Astrocyte (in vitro differentiated cells and primary cell): Measurements from ENCODE around the gene CIDEB. TPM values are rescaled to one million over a fixed set of nuclear protein-coding genes. Genes with fewer than 3 reads are reported as not detected.

Experiments used
- DNase-seq: peaks from one replicate; pipeline ENCODE4 v3.0.0-alpha.2; 2010; ENCODE audit warnings: low read depth
- FAIRE-seq: peaks from 2 replicates; lab custom pipeline; 2011; peaks lifted over from hg19 to GRCh38; lab: Jason Lieb, UNC
- H2AFZ ChIP-seq: 2 replicates; pipeline ENCODE4 v1.6.0; 2012; ENCODE audit warnings: low read depth, low read length, inconsistent platforms
- H3K27ac ChIP-seq: 2 replicates; pipeline ENCODE4 v1.5.1; 2011; ENCODE audit warnings: low read depth, low read length, inconsistent platforms
- H3K27me3 ChIP-seq: 2 replicates; pipeline ENCODE4 v1.6.0; 2011; ENCODE audit warnings: low read length, inconsistent platforms; ENCODE audit not compliant: insufficient read depth
- H3K36me3 ChIP-seq: 2 replicates; pipeline ENCODE4 v1.5.1; 2011; ENCODE audit warnings: low read length, inconsistent platforms; ENCODE audit not compliant: insufficient read depth
- H3K4me1 ChIP-seq: 2 replicates; pipeline ENCODE4 v1.5.1; 2011; ENCODE audit warnings: low read length, inconsistent platforms; ENCODE audit not compliant: insufficient read depth
- H3K4me2 ChIP-seq: 2 replicates; pipeline ENCODE4 v1.6.0; 2012; ENCODE audit warnings: low read length, inconsistent platforms
- H3K4me3 ChIP-seq: 2 replicates; pipeline ENCODE4 v1.5.1; 2011; ENCODE audit warnings: low read depth, mild to moderate bottlenecking, low read length, inconsistent platforms; ENCODE audit not compliant: insufficient read depth
- H3K79me2 ChIP-seq: 2 replicates; pipeline ENCODE4 v1.6.0; 2012; ENCODE audit warnings: mild to moderate bottlenecking, low read length, inconsistent platforms; ENCODE audit not compliant: insufficient read depth
- H3K9ac ChIP-seq: 2 replicates; pipeline ENCODE4 v1.6.0; 2012; ENCODE audit warnings: mild to moderate bottlenecking, low read length, inconsistent platforms
- H3K9me3 ChIP-seq: 2 replicates; pipeline ENCODE4 v1.5.1; 2012; ENCODE audit warnings: low read depth, mild to moderate bottlenecking, low read length, inconsistent platforms; ENCODE audit not compliant: insufficient read depth
- H4K20me1 ChIP-seq: 2 replicates; pipeline ENCODE4 v1.6.0; 2012; ENCODE audit warnings: low read length, inconsistent platforms; ENCODE audit not compliant: insufficient read depth
- H3K27ac Mint-ChIP-seq: one replicate; pipeline ENCODE4 v1.8.0; 2021; ENCODE audit warnings: mild to moderate bottlenecking, mixed read lengths; ENCODE audit not compliant: unreplicated experiment
- H3K27me3 Mint-ChIP-seq: one replicate; pipeline ENCODE4 v1.8.0; 2021; ENCODE audit warnings: low read depth, mixed read lengths; ENCODE audit not compliant: unreplicated experiment
- H3K36me3 Mint-ChIP-seq: one replicate; pipeline ENCODE4 v1.8.0; 2021; ENCODE audit warnings: low read depth, mixed read lengths; ENCODE audit not compliant: unreplicated experiment
- H3K4me1 Mint-ChIP-seq: one replicate; pipeline ENCODE4 v1.8.0; 2021; ENCODE audit warnings: low read depth, mixed read lengths; ENCODE audit not compliant: unreplicated experiment
- H3K4me3 Mint-ChIP-seq: one replicate; pipeline ENCODE4 v1.8.0; 2021; ENCODE audit warnings: mild to moderate bottlenecking, moderate library complexity, mixed read lengths; ENCODE audit not compliant: unreplicated experiment
- H3K9me3 Mint-ChIP-seq: one replicate; pipeline ENCODE4 v1.8.0; 2021; ENCODE audit warnings: mild to moderate bottlenecking, mixed read lengths; ENCODE audit not compliant: unreplicated experiment
- EZH2 ChIP-seq: IDR thresholded peaks from 2 replicates; pipeline ENCODE4 v1.6.1; 2012; ENCODE audit warnings: mild to moderate bottlenecking, low read length, inconsistent platforms; ENCODE audit not compliant: insufficient read depth
- total RNA-seq: library from RNA; stranded (reverse); gene quantifications from 2 replicates; pipeline ENCODE4 v1.2.1, GENCODE V29; 2021
- TF ChIP-seq, protein P1 (sequence below): IDR thresholded peaks from 2 replicates; pipeline ENCODE4 v1.5.1; 2011; ENCODE audit warnings: low read depth, mild to moderate bottlenecking, inconsistent platforms, low read length, moderate library complexity; ENCODE audit not compliant: insufficient read depth

Gene CIDEB
- total RNA-seq, 1 donor from 2014 or later: not detected

DNA sequence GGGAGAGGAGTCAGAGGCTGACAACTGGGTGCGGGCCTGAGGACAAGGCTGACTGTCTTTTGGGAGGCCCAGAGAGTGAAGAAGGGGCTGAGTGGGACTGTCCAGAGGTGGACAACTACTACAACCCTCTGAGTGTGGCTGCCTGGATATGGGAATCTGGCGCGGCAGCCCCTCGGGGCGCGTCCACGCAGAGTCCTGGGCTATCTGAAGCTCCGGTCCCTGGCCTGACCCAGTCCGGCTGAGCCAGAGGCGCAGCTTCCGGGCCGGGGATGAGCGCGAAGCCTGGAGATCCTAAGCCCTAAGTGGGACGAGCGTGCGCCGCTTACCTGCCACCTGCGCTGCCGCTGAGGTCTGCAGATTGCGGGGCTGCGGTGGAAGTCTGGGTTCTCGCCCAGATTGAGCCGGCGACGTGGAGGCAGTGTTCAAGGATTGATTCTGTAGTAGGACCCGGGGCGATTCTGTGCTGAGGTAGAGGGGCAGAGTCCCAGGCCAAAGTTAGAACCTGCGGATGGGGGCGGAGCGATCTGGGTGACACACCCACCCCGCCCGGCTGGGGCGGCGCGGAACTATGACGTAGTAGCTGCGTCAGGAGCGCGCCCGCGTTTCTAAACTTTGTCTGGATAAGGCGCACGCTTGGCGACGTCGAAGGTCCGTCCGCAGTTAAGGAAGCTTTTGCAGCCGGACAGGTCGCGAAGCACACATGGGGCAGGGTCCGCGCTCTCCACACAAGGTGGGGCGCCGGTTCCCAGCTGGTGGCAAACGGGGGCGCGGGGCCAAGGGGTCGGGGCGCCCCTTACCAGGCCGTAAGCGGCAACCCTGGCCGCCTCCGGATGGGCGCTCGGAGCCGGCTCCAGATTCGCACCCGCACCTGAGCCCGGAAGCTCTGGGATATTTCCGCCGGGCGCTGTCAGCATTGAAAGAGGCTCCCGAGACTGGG, 8.3 kb downstream of the CIDEB start, which contains the start of the genes DHRS1 and NOP9:
Gene DHRS1, minus strand, starts transcription at position 526 of the 937 bp plus-strand sequence. CDS start 674 bp downstream, outside the sequence.
Gene NOP9, plus strand, starts transcription at position 596 of the 937 bp plus-strand sequence. Its CDS starts 105 bp downstream, at position 701.
- H3K4me3 ChIP-seq: peak within 1 kb of the TSS; percentile 95
- H3K9me3 ChIP-seq: no peaks in the 10 kb centered on the region
- peak within 1 kb of the TSS; percentile 93 for H3K9ac ChIP-seq
- peak within 1 kb of the TSS; percentile 94 for H3K4me3 Mint-ChIP-seq
- H3K27me3 Mint-ChIP-seq: no peaks in the 10 kb centered on the region
- peaks cover 23% of the 10 kb centered on the region for H3K36me3 Mint-ChIP-seq
- H4K20me1 ChIP-seq: peaks cover 10% of the 10 kb centered on the region
- H3K27me3 ChIP-seq: no peaks in the 10 kb centered on the region
- peak within 1 kb of the TSS; percentile 99 for H3K4me2 ChIP-seq
- H3K4me1 Mint-ChIP-seq: peaks cover 30% of the 10 kb centered on the region
- H3K36me3 ChIP-seq: peaks cover 34% of the 10 kb centered on the region
- no peaks in the 10 kb centered on the region for H3K9me3 Mint-ChIP-seq
- H3K79me2 ChIP-seq: peaks cover 32% of the 10 kb centered on the region
- H3K27ac ChIP-seq: peak within 1 kb of the TSS; percentile 66
- no peak for TF ChIP-seq EZH2
- TF ChIP-seq, protein P1, sequence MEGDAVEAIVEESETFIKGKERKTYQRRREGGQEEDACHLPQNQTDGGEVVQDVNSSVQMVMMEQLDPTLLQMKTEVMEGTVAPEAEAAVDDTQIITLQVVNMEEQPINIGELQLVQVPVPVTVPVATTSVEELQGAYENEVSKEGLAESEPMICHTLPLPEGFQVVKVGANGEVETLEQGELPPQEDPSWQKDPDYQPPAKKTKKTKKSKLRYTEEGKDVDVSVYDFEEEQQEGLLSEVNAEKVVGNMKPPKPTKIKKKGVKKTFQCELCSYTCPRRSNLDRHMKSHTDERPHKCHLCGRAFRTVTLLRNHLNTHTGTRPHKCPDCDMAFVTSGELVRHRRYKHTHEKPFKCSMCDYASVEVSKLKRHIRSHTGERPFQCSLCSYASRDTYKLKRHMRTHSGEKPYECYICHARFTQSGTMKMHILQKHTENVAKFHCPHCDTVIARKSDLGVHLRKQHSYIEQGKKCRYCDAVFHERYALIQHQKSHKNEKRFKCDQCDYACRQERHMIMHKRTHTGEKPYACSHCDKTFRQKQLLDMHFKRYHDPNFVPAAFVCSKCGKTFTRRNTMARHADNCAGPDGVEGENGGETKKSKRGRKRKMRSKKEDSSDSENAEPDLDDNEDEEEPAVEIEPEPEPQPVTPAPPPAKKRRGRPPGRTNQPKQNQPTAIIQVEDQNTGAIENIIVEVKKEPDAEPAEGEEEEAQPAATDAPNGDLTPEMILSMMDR: no peak
- FAIRE-seq: no peak
- peak within 1 kb of the TSS; percentile 98 for H2AFZ ChIP-seq
- DNase-seq: peak; percentile 73
- peak within 1 kb of the TSS; percentile 89 for H3K27ac Mint-ChIP-seq
- peaks cover 25% of the 10 kb centered on the region for H3K4me1 ChIP-seq

DNA sequence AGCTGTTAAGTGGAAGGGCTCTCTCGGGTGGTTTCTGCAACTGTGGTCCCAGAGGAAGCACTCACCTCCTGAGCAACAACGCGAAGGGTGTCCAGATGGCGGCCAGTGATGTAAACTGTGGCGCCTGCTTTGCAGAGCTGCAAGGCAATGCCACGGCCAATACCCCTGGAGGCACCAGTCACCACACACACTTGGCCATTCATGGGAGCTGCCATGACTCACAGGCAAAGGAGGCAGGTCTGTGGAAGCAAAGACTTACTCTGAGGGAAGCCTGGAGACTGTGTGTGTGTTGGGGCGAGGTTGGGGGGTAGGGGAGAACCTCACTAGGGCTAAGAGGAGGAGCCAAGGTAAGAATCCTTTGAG, 8.9 kb downstream of the CIDEB start:
- H3K9me3 ChIP-seq: no peaks in the 10 kb centered on the region
- Mint-ChIP-seq H3K27me3 (no peaks in the 10 kb centered on the region), H3K4me1 (peaks cover 30% of the 10 kb centered on the region), H3K9me3 (no peaks in the 10 kb centered on the region), H3K4me3 (peak overlapping the region; percentile 94), H3K27ac (peak overlapping the region; percentile 73), H3K36me3 (peaks cover 17% of the 10 kb centered on the region)
- DNase-seq (peak; percentile 72), FAIRE-seq (no peak)
- H3K9ac ChIP-seq: peak overlapping the region; percentile 93
- peaks cover 10% of the 10 kb centered on the region for H4K20me1 ChIP-seq
- H3K79me2 ChIP-seq: peaks cover 32% of the 10 kb centered on the region
- H3K36me3 ChIP-seq: peaks cover 27% of the 10 kb centered on the region
- H3K4me1 ChIP-seq: peaks cover 25% of the 10 kb centered on the region
- peak overlapping the region; percentile 66 for H3K27ac ChIP-seq
- H2AFZ ChIP-seq: peak overlapping the region; percentile 98
- peak overlapping the region; percentile 95 for H3K4me3 ChIP-seq
- TF ChIP-seq EZH2: no peak
- TF ChIP-seq, protein P1: no peak
- H3K27me3 ChIP-seq: no peaks in the 10 kb centered on the region
- H3K4me2 ChIP-seq: peak overlapping the region; percentile 99
